Measurements from ENCODE around the gene ZNF83.

The ZNF83 gene

GRCh38 chr19:52662631-52663030, 24.5 kb upstream of the ZNF83 start:
- in situ Hi-C loops (cut with MboI; ENCODE audit: low pct_unique_long_range_greater_than_20kb, low sequenced_read_pairs, unreplicated experiment) = no loop called here
- no peak for DNase-seq (ENCODE audit: low spot score)
- no peak for TF ChIP-seq CTCF (IDR thresholded peaks at IDR 0.05; ENCODE audit: extremely low read depth, insufficient read depth, missing control alignments)

GRCh38 chr19:52660981-52661380, 22.8 kb upstream of the ZNF83 start:
- DNase-seq (ENCODE audit: low spot score) = no peak
- in situ Hi-C loops (cut with MboI; ENCODE audit: low pct_unique_long_range_greater_than_20kb, low sequenced_read_pairs, unreplicated experiment) = no loop called here
- no peak for TF ChIP-seq CTCF (IDR thresholded peaks at IDR 0.05; ENCODE audit: extremely low read depth, insufficient read depth, missing control alignments)

GRCh38 chr19:52659013-52659412, 20.9 kb upstream of the ZNF83 start:
- TF ChIP-seq CTCF (IDR thresholded peaks at IDR 0.05; ENCODE audit: extremely low read depth, insufficient read depth, missing control alignments) = no peak
- in situ Hi-C loops (cut with MboI; ENCODE audit: low pct_unique_long_range_greater_than_20kb, low sequenced_read_pairs, unreplicated experiment) = no loop called here
- no peak for DNase-seq (ENCODE audit: low spot score)

- no peak for DNase-seq (ENCODE audit: low spot score)
- in situ Hi-C loops (cut with MboI; ENCODE audit: low pct_unique_long_range_greater_than_20kb, low sequenced_read_pairs, unreplicated experiment) = no loop called here
- no peak for TF ChIP-seq CTCF (IDR thresholded peaks at IDR 0.05; ENCODE audit: extremely low read depth, insufficient read depth, missing control alignments)
These were observed 20.4 kb upstream of the ZNF83 start for GRCh38 chr19:52658595-52658994.

GRCh38 chr19:52653161-52653560, 15.0 kb upstream of the ZNF83 start:
- in situ Hi-C loops (cut with MboI; ENCODE audit: low pct_unique_long_range_greater_than_20kb, low sequenced_read_pairs, unreplicated experiment) = no loop called here
- no peak for TF ChIP-seq CTCF (IDR thresholded peaks at IDR 0.05; ENCODE audit: extremely low read depth, insufficient read depth, missing control alignments)
- no peak for DNase-seq (ENCODE audit: low spot score)

GRCh38 chr19:52651956-52652355, 13.8 kb upstream of the ZNF83 start:
- no peak for TF ChIP-seq CTCF (IDR thresholded peaks at IDR 0.05; ENCODE audit: extremely low read depth, insufficient read depth, missing control alignments)
- in situ Hi-C loops (cut with MboI; ENCODE audit: low pct_unique_long_range_greater_than_20kb, low sequenced_read_pairs, unreplicated experiment) = no loop called here
- DNase-seq (ENCODE audit: low spot score) = no peak

All from GM13977 (cell line).